Neural cell (in vitro differentiated cells): ENCODE results near the gene CIART.

Source experiments
- SMC3 ChIP-seq: fragments of 450-650 bp; conservative IDR thresholded peaks from 2 replicates; pipeline ENCODE4 v1.6.1; 2014; ENCODE audit warnings: antibody characterized with exemption, mild to moderate bottlenecking, moderate library complexity; ENCODE audit not compliant: poor library complexity
- TF ChIP-seq, protein P1 (sequence below): fragments of 450-650 bp; IDR thresholded peaks from 2 replicates; pipeline ENCODE4 v1.5.1; 2014; ENCODE audit warnings: antibody characterized with exemption, mild to moderate bottlenecking, moderate library complexity; ENCODE audit not compliant: poor library complexity, severe bottlenecking

GRCh38 chr1:150288382-150288781 is 6.0 kb downstream of the CIART start:
- TF ChIP-seq, protein P1, sequence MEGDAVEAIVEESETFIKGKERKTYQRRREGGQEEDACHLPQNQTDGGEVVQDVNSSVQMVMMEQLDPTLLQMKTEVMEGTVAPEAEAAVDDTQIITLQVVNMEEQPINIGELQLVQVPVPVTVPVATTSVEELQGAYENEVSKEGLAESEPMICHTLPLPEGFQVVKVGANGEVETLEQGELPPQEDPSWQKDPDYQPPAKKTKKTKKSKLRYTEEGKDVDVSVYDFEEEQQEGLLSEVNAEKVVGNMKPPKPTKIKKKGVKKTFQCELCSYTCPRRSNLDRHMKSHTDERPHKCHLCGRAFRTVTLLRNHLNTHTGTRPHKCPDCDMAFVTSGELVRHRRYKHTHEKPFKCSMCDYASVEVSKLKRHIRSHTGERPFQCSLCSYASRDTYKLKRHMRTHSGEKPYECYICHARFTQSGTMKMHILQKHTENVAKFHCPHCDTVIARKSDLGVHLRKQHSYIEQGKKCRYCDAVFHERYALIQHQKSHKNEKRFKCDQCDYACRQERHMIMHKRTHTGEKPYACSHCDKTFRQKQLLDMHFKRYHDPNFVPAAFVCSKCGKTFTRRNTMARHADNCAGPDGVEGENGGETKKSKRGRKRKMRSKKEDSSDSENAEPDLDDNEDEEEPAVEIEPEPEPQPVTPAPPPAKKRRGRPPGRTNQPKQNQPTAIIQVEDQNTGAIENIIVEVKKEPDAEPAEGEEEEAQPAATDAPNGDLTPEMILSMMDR, result no peak
- TF ChIP-seq SMC3, result no peak
